K562 (cell line): ENCODE measurements around the gene IRF9. TPM values are rescaled to one million over a fixed set of nuclear protein-coding genes. Genes with fewer than 3 reads are reported as not detected.

ENCODE experiments used
- C11orf30 ChIP-seq: fragments of 450-650 bp; IDR thresholded peaks from 2 replicates; pipeline ENCODE4 v1.6.1; 2016; ENCODE audit warnings: low read depth, mild to moderate bottlenecking
- CBFA2T2 ChIP-seq: fragments of 450-650 bp; conservative IDR thresholded peaks from 2 replicates; pipeline ENCODE4 v1.6.1; 2017; ENCODE audit warnings: mild to moderate bottlenecking
- CBFA2T3 ChIP-seq: fragments of 450-650 bp; IDR thresholded peaks from 2 replicates; pipeline ENCODE4 v1.6.1; 2017
- CEBPB ChIP-seq: fragments of 450-650 bp; IDR thresholded peaks from 2 replicates; pipeline ENCODE4 v1.6.1; 2016; ENCODE audit warnings: missing genetic modification characterization, missing compliant biosample characterization
- DIDO1 ChIP-seq: fragments of 450-650 bp; IDR thresholded peaks from 2 replicates; pipeline ENCODE4 v1.6.1; 2016; ENCODE audit warnings: low read depth, missing biosample characterization, missing genetic modification characterization
- EGR1 ChIP-seq: fragments of 450-650 bp; conservative IDR thresholded peaks from 2 replicates; pipeline ENCODE4 v1.6.1; 2017; ENCODE audit warnings: mild to moderate bottlenecking
- ETV1 ChIP-seq: fragments of 450-650 bp; conservative IDR thresholded peaks from 2 replicates; pipeline ENCODE4 v1.6.1; 2016; ENCODE audit warnings: missing genetic modification characterization, control low read depth, low read depth, missing compliant biosample characterization
- EWSR1 ChIP-seq: fragments of 450-650 bp; IDR thresholded peaks from 2 replicates; pipeline ENCODE4 v1.6.1; 2018; ENCODE audit warnings: borderline replicate concordance, mild to moderate bottlenecking, low read depth, moderate library complexity; ENCODE audit not compliant: partially characterized antibody
- GABPA ChIP-seq: fragments of 200-800 bp; sonication (Bioruptor generic); conservative IDR thresholded peaks from 2 replicates; pipeline ENCODE4 v1.6.1; 2016; ENCODE audit warnings: low read depth, missing genetic modification characterization, missing compliant biosample characterization
- GTF2E2 ChIP-seq: fragments of 200-800 bp; sonication (Bioruptor generic); IDR thresholded peaks from 2 replicates; pipeline ENCODE4 v1.6.1; 2016; ENCODE audit warnings: missing genetic modification characterization, missing compliant biosample characterization
- HDAC1 ChIP-seq, 2 experiments: fragments of 450-650 bp; IDR thresholded peaks; 2 replicates each; pipeline ENCODE4 v1.6.1; 2016 to 2017; ENCODE audit warnings: inconsistent platforms in 1 of 2, mild to moderate bottlenecking in 1 of 2, moderate library complexity in 1 of 2
- HNRNPH1 ChIP-seq: fragments of 200-400 bp; formaldehyde crosslinking; optimal IDR thresholded peaks from 2 replicates; pipeline ENCODE3; 2017; ENCODE audit warnings: low read depth, mild to moderate bottlenecking, low read length, moderate library complexity
- KDM1A ChIP-seq, 2 experiments: fragments of 450-650 bp; IDR thresholded peaks; 2 replicates each; pipeline ENCODE4 v1.6.1; 2016; ENCODE audit warnings: mild to moderate bottlenecking in 2 of 2
- LEF1 ChIP-seq: fragments of 450-650 bp; IDR thresholded peaks from 2 replicates; pipeline ENCODE4 v1.6.1; 2016; ENCODE audit warnings: mild to moderate bottlenecking
- NFE2 ChIP-seq: IDR thresholded peaks from 2 replicates; pipeline ENCODE4 v1.6.1; 2014; ENCODE audit warnings: antibody characterized with exemption, low read depth
- PHF21A ChIP-seq: fragments of 450-650 bp; IDR thresholded peaks from 2 replicates; pipeline ENCODE4 v1.6.1; 2017; ENCODE audit warnings: low read depth, borderline replicate concordance
- PML ChIP-seq: IDR thresholded peaks from 2 replicates; pipeline ENCODE4 v1.6.1; 2012; ENCODE audit warnings: low read length, inconsistent platforms
- PRMT5 ChIP-seq: sonication (generic); formaldehyde crosslinking; IDR thresholded peaks from 2 replicates; pipeline ENCODE4 v1.5.0; 2020; ENCODE audit warnings: missing genetic modification reagents
- RB1 ChIP-seq: fragments of 450-650 bp; IDR thresholded peaks from 2 replicates; pipeline ENCODE4 v1.6.1; 2017; ENCODE audit warnings: low read depth, mild to moderate bottlenecking
- RFX1 ChIP-seq: fragments of 450-650 bp; IDR thresholded peaks from 2 replicates; pipeline ENCODE4 v1.6.1; 2016; ENCODE audit warnings: mild to moderate bottlenecking, moderate library complexity
- SUPT5H ChIP-seq: fragments of 450-650 bp; IDR thresholded peaks from 2 replicates; pipeline ENCODE4 v1.6.1; 2016
- TEAD2 ChIP-seq: fragments of 450-650 bp; IDR thresholded peaks from 2 replicates; pipeline ENCODE4 v1.6.1; 2016; ENCODE audit warnings: missing genetic modification characterization, control low read depth, missing compliant biosample characterization
- ZNF184 ChIP-seq: sonication (generic); formaldehyde crosslinking; IDR thresholded peaks from 2 replicates; pipeline ENCODE4 v1.5.0; 2020; ENCODE audit warnings: missing genetic modification reagents
- ZNF408 ChIP-seq: fragments of 250-450 bp; sonication (Bioruptor Pico); IDR thresholded peaks from 2 replicates; pipeline ENCODE4 v1.4.0; 2020; ENCODE audit warnings: low read depth, mild to moderate bottlenecking, moderate library complexity
- ZNF507 ChIP-seq: conservative IDR thresholded peaks from 2 replicates; pipeline ENCODE4 v1.6.1; 2017; ENCODE audit warnings: missing genetic modification characterization, missing compliant biosample characterization
- polyA plus RNA-seq, 8 experiments: library from polyadenylated mRNA; depleted of rRNA in 4 of 8; stranded (reverse) in 5 of 8; unstranded in 3 of 8; fragments of >200 nt; fragmentation: Nextera tagmentation in 2 of 8; fragmentation: Illumina TruSeq in 1 of 8; extraction: Ambion mirVana in 2 of 8; extraction: Trizol in 1 of 8; gene quantifications; 2 replicates each; pipeline versions ENCODE4 v1.2.1 to v1.2.3, GENCODE V29; 2011 to 2014; ENCODE audit warnings: inconsistent platforms in 1 of 8, missing spikeins in 1 of 8
- total RNA-seq, 7 experiments: library from RNA; depleted of rRNA in 6 of 7; stranded (reverse); fragments of >200 nt in 6 of 7; fragmentation: Illumina TruSeq in 2 of 7; extraction: Trizol in 2 of 7; gene quantifications; 2 replicates each; pipeline versions ENCODE4 v1.2.1 to v1.2.3, GENCODE V29; 2011 to 2021; ENCODE audit warnings: low replicate concordance in 1 of 7
- TF ChIP-seq, protein P1 (sequence below): fragments of 450-650 bp; formaldehyde crosslinking; IDR thresholded peaks from 2 replicates; pipeline ENCODE4 v1.4.0; 2020; ENCODE audit warnings: mild to moderate bottlenecking, moderate library complexity
- TF ChIP-seq, protein P2 (sequence below): fragments of 450-650 bp; IDR thresholded peaks from 2 replicates; pipeline ENCODE4 v1.6.1; 2016; ENCODE audit warnings: borderline replicate concordance
- TF ChIP-seq, protein P3 (sequence below): sonication (generic); formaldehyde crosslinking; IDR thresholded peaks from 2 replicates; pipeline ENCODE4 v1.8.1; 2022; ENCODE audit warnings: missing genetic modification reagents

Gene IRF9
- total and polyA plus RNA-seq, 9 of the 15 experiments (the other 6 are each of a cell fraction or from before 2014, with no cell fraction given) = 0.79 to 14.8 (median 6.1) TPM

DNA sequence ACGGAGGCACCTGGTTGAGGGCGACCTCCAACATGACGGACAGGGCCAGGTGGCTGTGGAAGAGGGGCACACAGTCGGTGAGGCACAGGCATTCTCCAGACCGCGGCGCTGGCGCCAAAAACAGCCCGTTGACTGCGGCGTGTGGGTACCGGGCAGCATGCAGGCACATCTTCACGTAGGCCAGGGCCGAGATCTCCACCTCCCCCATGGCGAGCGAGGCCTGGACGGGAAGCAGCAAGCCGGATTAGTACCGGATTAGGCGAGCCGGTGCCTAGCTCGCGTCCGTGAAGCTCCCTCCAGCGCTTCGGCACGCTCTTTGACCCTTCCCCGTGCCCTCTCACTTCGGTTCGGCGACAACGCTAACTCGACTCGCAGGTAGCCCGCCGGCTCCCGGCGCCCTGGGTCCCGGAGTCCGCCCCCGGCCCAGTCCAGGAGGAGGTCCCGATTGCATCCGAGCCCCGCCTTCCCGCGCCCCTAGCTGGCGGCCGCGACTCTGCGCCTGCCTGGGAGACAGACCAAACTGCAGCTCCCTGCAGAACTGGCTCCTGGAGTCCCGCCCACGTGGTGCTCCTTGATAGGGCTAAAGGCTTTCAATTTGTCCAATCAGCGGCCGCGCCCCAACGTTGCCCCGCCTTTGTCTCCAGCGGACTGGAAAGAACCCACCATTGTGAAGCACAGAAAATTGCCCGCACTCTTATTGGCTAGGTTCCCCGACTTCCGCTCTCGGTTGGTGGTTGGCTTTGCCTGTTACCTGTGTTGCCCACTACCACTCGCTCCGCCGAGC is 19.8 kb upstream of the IRF9 start, which contains the start of gene EMC9 (continued):
- TF ChIP-seq PHF21A = peak; percentile 97
- peak; percentile 34 to 73; a peak in 2 of 4 replicates for TF ChIP-seq KDM1A (IDR thresholded peaks at IDR 0.05)
- no peak for TF ChIP-seq CBFA2T2
- TF ChIP-seq NFE2 = no peak
- TF ChIP-seq CBFA2T3 = no peak
- no peak for TF ChIP-seq RB1
- TF ChIP-seq EWSR1 = no peak
- TF ChIP-seq, protein P1, sequence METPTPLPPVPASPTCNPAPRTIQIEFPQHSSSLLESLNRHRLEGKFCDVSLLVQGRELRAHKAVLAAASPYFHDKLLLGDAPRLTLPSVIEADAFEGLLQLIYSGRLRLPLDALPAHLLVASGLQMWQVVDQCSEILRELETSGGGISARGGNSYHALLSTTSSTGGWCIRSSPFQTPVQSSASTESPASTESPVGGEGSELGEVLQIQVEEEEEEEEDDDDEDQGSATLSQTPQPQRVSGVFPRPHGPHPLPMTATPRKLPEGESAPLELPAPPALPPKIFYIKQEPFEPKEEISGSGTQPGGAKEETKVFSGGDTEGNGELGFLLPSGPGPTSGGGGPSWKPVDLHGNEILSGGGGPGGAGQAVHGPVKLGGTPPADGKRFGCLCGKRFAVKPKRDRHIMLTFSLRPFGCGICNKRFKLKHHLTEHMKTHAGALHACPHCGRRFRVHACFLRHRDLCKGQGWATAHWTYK = 0 out of 2 replicates have a peak, but pooled peaks have one; percentile 36
- peak; percentile 30; the same call in 1 of the 2 replicates for TF ChIP-seq RFX1
- TF ChIP-seq CEBPB (tag) = no peak
- no peak for TF ChIP-seq GTF2E2
- peak; percentile 45 for TF ChIP-seq ETV1 (tag)
- peak; percentile 88 for TF ChIP-seq EGR1
- TF ChIP-seq DIDO1 (tag) = no peak
- TF ChIP-seq HDAC1 (IDR thresholded peaks at IDR 0.05) = no peak
- TF ChIP-seq GABPA (tag) = peak; percentile 71
- TF ChIP-seq TEAD2 (tag) = no peak
- 0 out of 2 replicates have a peak, but pooled peaks have one; percentile 6 for TF ChIP-seq PML
- TF ChIP-seq C11orf30 = peak; percentile 42; the same call in 1 of the 2 replicates
- no peak for TF ChIP-seq HNRNPH1
- no peak for TF ChIP-seq ZNF184 (CRISPR knock-in tag)
- TF ChIP-seq, protein P2, sequence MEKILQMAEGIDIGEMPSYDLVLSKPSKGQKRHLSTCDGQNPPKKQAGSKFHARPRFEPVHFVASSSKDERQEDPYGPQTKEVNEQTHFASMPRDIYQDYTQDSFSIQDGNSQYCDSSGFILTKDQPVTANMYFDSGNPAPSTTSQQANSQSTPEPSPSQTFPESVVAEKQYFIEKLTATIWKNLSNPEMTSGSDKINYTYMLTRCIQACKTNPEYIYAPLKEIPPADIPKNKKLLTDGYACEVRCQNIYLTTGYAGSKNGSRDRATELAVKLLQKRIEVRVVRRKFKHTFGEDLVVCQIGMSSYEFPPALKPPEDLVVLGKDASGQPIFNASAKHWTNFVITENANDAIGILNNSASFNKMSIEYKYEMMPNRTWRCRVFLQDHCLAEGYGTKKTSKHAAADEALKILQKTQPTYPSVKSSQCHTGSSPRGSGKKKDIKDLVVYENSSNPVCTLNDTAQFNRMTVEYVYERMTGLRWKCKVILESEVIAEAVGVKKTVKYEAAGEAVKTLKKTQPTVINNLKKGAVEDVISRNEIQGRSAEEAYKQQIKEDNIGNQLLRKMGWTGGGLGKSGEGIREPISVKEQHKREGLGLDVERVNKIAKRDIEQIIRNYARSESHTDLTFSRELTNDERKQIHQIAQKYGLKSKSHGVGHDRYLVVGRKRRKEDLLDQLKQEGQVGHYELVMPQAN = peak; percentile 50; the same call in 1 of the 2 replicates
- TF ChIP-seq ZNF507 (tag) = no peak
- peak; percentile 66 for TF ChIP-seq SUPT5H
- TF ChIP-seq LEF1 = no peak
- TF ChIP-seq, protein P3, sequence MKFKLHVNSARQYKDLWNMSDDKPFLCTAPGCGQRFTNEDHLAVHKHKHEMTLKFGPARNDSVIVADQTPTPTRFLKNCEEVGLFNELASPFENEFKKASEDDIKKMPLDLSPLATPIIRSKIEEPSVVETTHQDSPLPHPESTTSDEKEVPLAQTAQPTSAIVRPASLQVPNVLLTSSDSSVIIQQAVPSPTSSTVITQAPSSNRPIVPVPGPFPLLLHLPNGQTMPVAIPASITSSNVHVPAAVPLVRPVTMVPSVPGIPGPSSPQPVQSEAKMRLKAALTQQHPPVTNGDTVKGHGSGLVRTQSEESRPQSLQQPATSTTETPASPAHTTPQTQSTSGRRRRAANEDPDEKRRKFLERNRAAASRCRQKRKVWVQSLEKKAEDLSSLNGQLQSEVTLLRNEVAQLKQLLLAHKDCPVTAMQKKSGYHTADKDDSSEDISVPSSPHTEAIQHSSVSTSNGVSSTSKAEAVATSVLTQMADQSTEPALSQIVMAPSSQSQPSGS (CRISPR knock-in tag) = no peak
- no peak for TF ChIP-seq PRMT5 (CRISPR knock-in tag)
- no peak for TF ChIP-seq ZNF408
